H1 (cell line): Measurements from ENCODE around the gene HDAC10. TPM values are rescaled to one million over a fixed set of nuclear protein-coding genes. Genes with fewer than 3 reads are reported as not detected.
"Not testable (repeated sequence)": the region's sequence is repeated elsewhere in the genome, so short reads cannot be mapped to it uniquely, and the experiment has no call there.

Experiments used
- CTCF ChIA-PET: fragments of 300-600 bp; sonication (Branson Sonifier 250); formaldehyde crosslinking; loops from one replicate; lab custom pipeline; 2021; ENCODE audit not compliant: partially characterized antibody; lab: Charles Lee
- POLR2A ChIA-PET: fragments of 300-600 bp; sonication (Branson Sonifier 250); formaldehyde crosslinking; loops from one replicate; lab custom pipeline; 2021; ENCODE audit warnings: inconsistent platforms; ENCODE audit not compliant: partially characterized antibody; lab: Charles Lee
- DNase-seq, 2 experiments: peaks; one replicate each; pipeline versions ENCODE4 v3.0.0 to v3.0.0-alpha.2; 2010 to 2022; ENCODE audit warnings: low spot score in 2 of 2, low read depth in 1 of 2, mixed read lengths in 1 of 2
- FAIRE-seq: peaks from 2 replicates; lab custom pipeline; 2011; peaks lifted over from hg19 to GRCh38; lab: Jason Lieb, UNC
- H2AFZ ChIP-seq: 2 replicates; pipeline ENCODE4 v1.8.1; 2012; ENCODE audit warnings: low read length, inconsistent platforms
- H2AK5ac ChIP-seq: 2 replicates; pipeline ENCODE4 v1.6.1; 2013; ENCODE audit warnings: low read depth, low read length
- H2BK120ac ChIP-seq: replicated peaks from 2 replicates; pipeline ENCODE3; 2013; ENCODE audit warnings: low read depth, low read length, inconsistent platforms
- H2BK12ac ChIP-seq: 2 replicates; pipeline ENCODE4 v1.6.1; 2013; ENCODE audit warnings: low read depth, low read length
- H2BK15ac ChIP-seq: 2 replicates; pipeline ENCODE4 v1.6.1; 2013; ENCODE audit warnings: low read length
- H2BK20ac ChIP-seq: 2 replicates; pipeline ENCODE4 v1.6.1; 2013; ENCODE audit warnings: low read length
- H2BK5ac ChIP-seq: 2 replicates; pipeline ENCODE4 v1.6.1; 2013; ENCODE audit warnings: low read depth, low read length
- H3K14ac ChIP-seq: 2 replicates; pipeline ENCODE4 v1.6.1; 2013; ENCODE audit warnings: inconsistent platforms; ENCODE audit not compliant: insufficient read length
- H3K18ac ChIP-seq: 2 replicates; pipeline ENCODE4 v1.6.1; 2013; ENCODE audit warnings: low read length; ENCODE audit errors: extremely low read depth
- H3K23ac ChIP-seq: 2 replicates; pipeline ENCODE4 v1.6.1; 2013; ENCODE audit warnings: inconsistent platforms; ENCODE audit not compliant: insufficient read length
- H3K23me2 ChIP-seq: 2 replicates; pipeline ENCODE4 v1.6.1; 2013; ENCODE audit warnings: low read depth, low read length
- H3K27ac ChIP-seq: 2 replicates; pipeline ENCODE4 v1.6.1; 2011; ENCODE audit warnings: low read depth, low read length, inconsistent platforms
- H3K27me3 ChIP-seq, 4 experiments: replicated peaks in 1 of 4; 1 replicate in 1 of 4; 2 replicates in 3 of 4; pipeline versions ENCODE4 v1.6.1 to v1.8.1; 2011 to 2013; ENCODE audit warnings: low read length in 3 of 4, mild to moderate bottlenecking in 3 of 4, inconsistent platforms in 2 of 4, mixed read lengths in 2 of 4, moderate library complexity in 1 of 4; ENCODE audit not compliant: control insufficient read depth in 3 of 4, insufficient read depth in 3 of 4; ENCODE audit errors: extremely low read depth in 1 of 4
- H3K36me3 ChIP-seq, 4 experiments: 2 replicates each; pipeline versions ENCODE4 v1.6.1 to v1.8.1; 2011 to 2013; ENCODE audit warnings: mild to moderate bottlenecking in 4 of 4, low read length in 3 of 4, moderate library complexity in 2 of 4, control low read depth in 1 of 4, inconsistent platforms in 1 of 4; ENCODE audit not compliant: insufficient read depth in 4 of 4, control insufficient read depth in 2 of 4
- H3K4ac ChIP-seq: replicated peaks from 2 replicates; pipeline ENCODE3; 2013; ENCODE audit warnings: low read length, low read depth, mixed read lengths, inconsistent platforms; ENCODE audit not compliant: insufficient read length
- H3K4me1 ChIP-seq, 4 experiments: replicated peaks in 1 of 4; 1 replicate in 1 of 4; 2 replicates in 3 of 4; pipeline versions ENCODE4 v1.6.1 to v1.8.1; 2011 to 2013; ENCODE audit warnings: low read length in 3 of 4, inconsistent platforms in 2 of 4, mixed read lengths in 1 of 4; ENCODE audit not compliant: insufficient read depth in 4 of 4, control insufficient read depth in 3 of 4
- H3K4me2 ChIP-seq, 2 experiments: 2 replicates each; pipeline versions ENCODE4 v1.6.1 to v1.8.1; 2011 to 2013; ENCODE audit warnings: low read depth in 2 of 2, low read length in 2 of 2, control low read depth in 1 of 2, inconsistent platforms in 1 of 2, mild to moderate bottlenecking in 1 of 2; ENCODE audit not compliant: insufficient read depth in 1 of 2
- H3K4me3 ChIP-seq, 4 experiments: fragments of 200-600, 300-600 bp in 1 of 4; sonication (generic), shearing (Covaris generic), sonication (Bioruptor Twin) in 1 of 4; 2 replicates each; pipeline versions ENCODE4 v1.5.1 to v1.8.1; 2011 to 2016; ENCODE audit warnings: low read length in 4 of 4, low read depth in 3 of 4, control low read depth in 2 of 4, inconsistent platforms in 2 of 4, mild to moderate bottlenecking in 2 of 4, mixed read lengths in 1 of 4, moderate library complexity in 1 of 4; ENCODE audit not compliant: insufficient read depth in 2 of 4; ENCODE audit errors: extremely low read depth in 1 of 4
- H3K56ac ChIP-seq: replicated peaks from 2 replicates; pipeline ENCODE3; 2013; ENCODE audit warnings: low read depth, mild to moderate bottlenecking, mixed read lengths, low read length, inconsistent platforms; ENCODE audit not compliant: insufficient read length
- H3K79me1 ChIP-seq: 2 replicates; pipeline ENCODE4 v1.6.1; 2013; ENCODE audit warnings: low read depth, low read length, control low read depth
- H3K79me2 ChIP-seq, 2 experiments: 2 replicates each; pipeline versions ENCODE4 v1.6.1 to v1.8.1; 2012 to 2013; ENCODE audit warnings: low read length in 2 of 2, mild to moderate bottlenecking in 2 of 2, inconsistent platforms in 1 of 2; ENCODE audit not compliant: insufficient read depth in 2 of 2, control insufficient read depth in 1 of 2
- H3K9ac ChIP-seq, 4 experiments: replicated peaks in 1 of 4; 1 replicate in 1 of 4; 2 replicates in 3 of 4; pipeline versions ENCODE4 v1.6.1 to v1.8.1; 2011 to 2013; ENCODE audit warnings: low read depth in 3 of 4, low read length in 3 of 4, control low read depth in 2 of 4, mild to moderate bottlenecking in 2 of 4, moderate library complexity in 2 of 4, inconsistent platforms in 1 of 4; ENCODE audit errors: extremely low read depth in 1 of 4
- H3K9me3 ChIP-seq, 2 experiments: 2 replicates each; pipeline versions ENCODE4 v1.6.1 to v1.8.1; 2012 to 2013; ENCODE audit warnings: mild to moderate bottlenecking in 2 of 2, moderate library complexity in 2 of 2, control low read depth in 1 of 2, inconsistent platforms in 1 of 2, low read depth in 1 of 2, low read length in 1 of 2, mixed read lengths in 1 of 2; ENCODE audit not compliant: insufficient read depth in 2 of 2
- H4K20me1 ChIP-seq, 2 experiments: replicated peaks in 1 of 2; 2 replicates each; pipeline versions ENCODE3 to v1.8.1; 2011 to 2013; ENCODE audit warnings: inconsistent platforms in 2 of 2, low read length in 2 of 2, mild to moderate bottlenecking in 1 of 2; ENCODE audit not compliant: insufficient read depth in 2 of 2, control insufficient read depth in 1 of 2
- H4K5ac ChIP-seq: 2 replicates; pipeline ENCODE4 v1.6.1; 2013; ENCODE audit warnings: low read length, low read depth, mixed read lengths, inconsistent platforms; ENCODE audit not compliant: insufficient read length
- H4K8ac ChIP-seq: 2 replicates; pipeline ENCODE4 v1.8.0; 2013; ENCODE audit warnings: mild to moderate bottlenecking, moderate library complexity, low read length, inconsistent platforms; ENCODE audit not compliant: insufficient read depth; ENCODE audit errors: extremely low read depth
- H4K91ac ChIP-seq: replicated peaks from 2 replicates; pipeline ENCODE3; 2013; ENCODE audit warnings: low read length, mixed read lengths, inconsistent platforms; ENCODE audit not compliant: insufficient read length
- WGBS, 2 experiments: shearing (Covaris generic) in 1 of 2; methylation state at CpG; one replicate each; pipeline versions ENCODE4 v1.1.6 to v1.1.7; 2013 to 2015; ENCODE audit warnings: low lambda C conversion rate in 2 of 2, mixed read lengths in 2 of 2, inconsistent platforms in 1 of 2, low coverage in 1 of 2, missing lambda C conversion rate in 1 of 2; ENCODE audit not compliant: insufficient replicate concordance in 2 of 2, insufficient coverage in 1 of 2, insufficient read length in 1 of 2; ENCODE audit errors: extremely low coverage in 1 of 2, missing lambda C conversion rate in 1 of 2; 5-methylcytosine and 5-hydroxymethylcytosine counted together
- polyA plus RNA-seq, 7 experiments: library from polyadenylated mRNA; depleted of rRNA in 3 of 7; stranded (reverse) in 5 of 7; unstranded in 2 of 7; fragments of >200 nt in 5 of 7; fragments of 200-250 nt in 2 of 7; gene quantifications; 1 replicate in 5 of 7; 2 replicates in 1 of 7; 4 replicates in 1 of 7; pipeline versions ENCODE4 v1.2.1 to v1.2.3, GENCODE V29; 2011 to 2013; ENCODE audit warnings: missing spikeins in 2 of 7, mixed read lengths in 2 of 7
- total RNA-seq: library from RNA; stranded (reverse); fragmentation: NEBNext Ultra II Directional; extraction: Animal tissue kit (Norgen Biotek cat#: 25700); gene quantifications from 2 replicates; pipeline ENCODE4 v1.2.1, GENCODE V29; 2021

The HDAC10 gene
- total and polyA plus RNA-seq, 2 of the 8 experiments (the other 6 are each of a cell fraction or from before 2014, with no cell fraction given) = 11.2 to 26.4 TPM

GRCh38 chr22:50273352-50273751, 22.3 kb upstream of the HDAC10 start:
- 95% methylated on average over 9 of the region's 11 CpGs; no CpG with 5 or more reads in 1 of the 2 experiments for WGBS, 2 experiments
- Histone ChIP-seq H3K4me1 (peaks cover 2 to 14% (median 9%) of the 10 kb centered on the region in 4 experiments; a peak in 6 of 7 replicates), H3K27me3 (peaks cover 22 to 32% (median 31%) of the 10 kb centered on the region in 4 experiments; a peak in 6 of 7 replicates), H4K20me1 (peaks cover 6 to 10% of the 10 kb centered on the region in 2 experiments), H3K23me2 (peaks cover 11% of the 10 kb centered on the region; the same call in 1 of the 2 replicates), H3K9me3 (peaks cover 7 to 24% of the 10 kb centered on the region in 2 experiments; a peak in 3 of 4 replicates), H3K36me3 (peaks cover 6 to 34% (median 25%) of the 10 kb centered on the region in 4 experiments; a peak in 7 of 8 replicates)
- not testable (repeated sequence) for DNase-seq, H4K91ac ChIP-seq, H4K5ac ChIP-seq, H3K4me3 ChIP-seq, H2BK15ac ChIP-seq, FAIRE-seq, H3K4me2 ChIP-seq, H3K23ac ChIP-seq, H2BK20ac ChIP-seq, H3K18ac ChIP-seq, H3K27ac ChIP-seq, H2BK5ac ChIP-seq, H3K9ac ChIP-seq, H2AFZ ChIP-seq, H3K14ac ChIP-seq, H2BK12ac ChIP-seq, H2AK5ac ChIP-seq, H4K8ac ChIP-seq, H3K79me2 ChIP-seq, H3K79me1 ChIP-seq, H3K56ac ChIP-seq, H2BK120ac ChIP-seq, H3K4ac ChIP-seq
- ChIA-PET POLR2A (interaction anchor here (0.9 to 3.2 kb wide), 6 partner anchors 18 to 68 kb away, joined by 3 to 12 read pairs (median 4); partner anchors contain the start of gene HDAC10), CTCF (interaction anchor here (0.6 to 6.0 kb wide), 15 partner anchors 9 to 166 kb away, joined by 3 to 39 read pairs (median 4); partner anchors contain the start of genes DENND6B and MAPK12)
